Activated T-cell treated with anti-CD3 and anti-CD28 coated beads, Interleukin-2, amount 50 U/mL, for 4 hours (primary cell): ENCODE measurements around the gene VASN. TPM values are rescaled to one million over a fixed set of nuclear protein-coding genes. Genes with fewer than 3 reads are reported as not detected.

Source experiments
- ATAC-seq, 2 donors: fragments of 200-7000 bp; cut with Tn5 transposase; one replicate each; pipeline ENCODE4 v1.10.0; 2021
- DNase-seq: peaks from one replicate; pipeline ENCODE4 v3.0.0-alpha.2; 2020
- H3K27me3 Mint-ChIP-seq: one replicate; pipeline ENCODE4 v1.8.0; 2021; ENCODE audit warnings: low read depth, mixed read lengths
- H3K36me3 Mint-ChIP-seq: one replicate; pipeline ENCODE4 v1.8.0; 2022; ENCODE audit warnings: mixed read lengths; ENCODE audit not compliant: insufficient read depth
- H3K4me1 Mint-ChIP-seq: one replicate; pipeline ENCODE4 v1.8.0; 2021; ENCODE audit warnings: low read depth, mixed read lengths
- H3K4me3 Mint-ChIP-seq: one replicate; pipeline ENCODE4 v1.8.0; 2021; ENCODE audit warnings: mild to moderate bottlenecking, moderate library complexity, mixed read lengths
- H3K9me3 Mint-ChIP-seq: one replicate; pipeline ENCODE4 v1.8.0; 2021; ENCODE audit warnings: mixed read lengths
- total RNA-seq, 3 donors: library from RNA; stranded (reverse); gene quantifications; one replicate each; pipeline ENCODE4 v1.2.1, GENCODE V29; 2021

VASN gene
- total RNA-seq, 3 donors from 2014 or later: 0.30 to 0.46 (median 0.34) TPM

GRCh38 chr16:4402439-4403132 lies 30.9 kb downstream of the VASN start:
- Mint-ChIP-seq H3K9me3 (no peaks in the 10 kb centered on the region), H3K4me3 (no peak overlapping the region), H3K4me1 (no peaks in the 10 kb centered on the region)

GRCh38 chr16:4403133-4403949 lies 31.7 kb downstream of the VASN start:
- no peaks in the 10 kb centered on the region for H3K9me3 Mint-ChIP-seq
- DNase-seq (no peak), ATAC-seq (no peak)
- peaks cover 19% of the 10 kb centered on the region for H3K36me3 Mint-ChIP-seq
- no peaks in the 10 kb centered on the region for H3K27me3 Mint-ChIP-seq
- no peak overlapping the region for H3K4me3 Mint-ChIP-seq
- H3K4me1 Mint-ChIP-seq: no peaks in the 10 kb centered on the region

More at GRCh38 chr16:4402439-4403132, 30.9 kb downstream of the VASN start:
- ATAC-seq: peak; percentile 84 to 89
- Mint-ChIP-seq H3K27me3 (no peaks in the 10 kb centered on the region), H3K36me3 (peaks cover 19% of the 10 kb centered on the region)
- peak; percentile 72 for DNase-seq

GRCh38 chr16:4404247-4404966 lies 32.8 kb downstream of the VASN start:
- H3K4me3 Mint-ChIP-seq: no peak overlapping the region
- ATAC-seq: peak; percentile 36 to 53
- no peaks in the 10 kb centered on the region for H3K9me3 Mint-ChIP-seq
- no peak for DNase-seq
- no peaks in the 10 kb centered on the region for H3K27me3 Mint-ChIP-seq
- H3K4me1 Mint-ChIP-seq: no peaks in the 10 kb centered on the region
- peaks cover 19% of the 10 kb centered on the region for H3K36me3 Mint-ChIP-seq

GRCh38 chr16:4404967-4405696 lies 33.5 kb downstream of the VASN start:
- Mint-ChIP-seq H3K27me3 (no peaks in the 10 kb centered on the region), H3K4me3 (no peak overlapping the region), H3K4me1 (no peaks in the 10 kb centered on the region), H3K36me3 (peaks cover 15% of the 10 kb centered on the region), H3K9me3 (no peaks in the 10 kb centered on the region)
- ATAC-seq: no peak
- DNase-seq: no peak

DNA sequence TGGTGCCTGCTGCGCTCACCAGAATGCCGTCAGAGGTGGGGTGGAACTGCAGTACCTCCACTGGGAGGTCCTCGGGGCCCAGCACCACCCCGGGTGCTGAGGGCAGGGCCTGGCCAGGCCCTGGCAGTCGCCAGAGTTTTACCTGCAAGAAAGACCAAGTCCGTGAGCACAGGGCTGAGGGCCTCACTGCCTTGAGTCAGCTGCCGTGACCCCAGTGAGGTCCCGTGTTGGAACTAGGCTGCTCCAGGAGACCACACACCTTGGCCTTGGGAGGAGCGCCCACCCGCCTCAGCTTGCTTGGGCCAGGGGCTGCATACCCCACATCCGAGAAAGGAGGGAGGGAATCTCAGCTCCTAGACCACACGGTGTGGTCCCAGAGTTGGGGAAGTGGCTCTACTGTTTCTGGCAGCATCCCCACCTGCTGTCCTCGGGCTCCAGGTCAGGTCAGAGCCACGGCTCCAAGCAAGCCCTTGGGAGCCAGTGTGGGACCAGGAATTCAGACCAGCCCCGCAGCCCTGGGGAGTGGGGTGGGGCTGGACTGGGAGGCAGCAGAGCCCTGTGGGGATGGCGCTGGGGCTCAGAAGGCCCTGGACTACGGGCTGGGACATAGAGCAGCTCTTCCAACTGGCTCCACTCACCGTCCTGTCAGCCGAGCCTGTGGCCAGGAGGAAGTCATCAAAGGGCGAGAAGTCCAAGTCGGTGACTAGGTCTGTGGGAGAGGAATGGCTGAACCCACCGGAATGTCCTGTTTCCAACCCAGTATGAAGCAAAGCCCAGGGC lies 36.1 kb downstream of the VASN start:
- H3K4me1 Mint-ChIP-seq: peaks cover 14% of the 10 kb centered on the region
- DNase-seq (no peak), ATAC-seq (no peak)
- H3K27me3 Mint-ChIP-seq: no peaks in the 10 kb centered on the region
- no peaks in the 10 kb centered on the region for H3K9me3 Mint-ChIP-seq
- no peak overlapping the region for H3K4me3 Mint-ChIP-seq
- peaks cover 23% of the 10 kb centered on the region for H3K36me3 Mint-ChIP-seq

- Mint-ChIP-seq H3K4me1 (peaks cover 20% of the 10 kb centered on the region), H3K9me3 (no peaks in the 10 kb centered on the region), H3K27me3 (no peaks in the 10 kb centered on the region), H3K4me3 (no peak overlapping the region), H3K36me3 (peaks cover 23% of the 10 kb centered on the region)
- ATAC-seq (no peak), DNase-seq (no peak)
Measured at GRCh38 chr16:4408323-4408690, 36.7 kb downstream of the VASN start.

DNA sequence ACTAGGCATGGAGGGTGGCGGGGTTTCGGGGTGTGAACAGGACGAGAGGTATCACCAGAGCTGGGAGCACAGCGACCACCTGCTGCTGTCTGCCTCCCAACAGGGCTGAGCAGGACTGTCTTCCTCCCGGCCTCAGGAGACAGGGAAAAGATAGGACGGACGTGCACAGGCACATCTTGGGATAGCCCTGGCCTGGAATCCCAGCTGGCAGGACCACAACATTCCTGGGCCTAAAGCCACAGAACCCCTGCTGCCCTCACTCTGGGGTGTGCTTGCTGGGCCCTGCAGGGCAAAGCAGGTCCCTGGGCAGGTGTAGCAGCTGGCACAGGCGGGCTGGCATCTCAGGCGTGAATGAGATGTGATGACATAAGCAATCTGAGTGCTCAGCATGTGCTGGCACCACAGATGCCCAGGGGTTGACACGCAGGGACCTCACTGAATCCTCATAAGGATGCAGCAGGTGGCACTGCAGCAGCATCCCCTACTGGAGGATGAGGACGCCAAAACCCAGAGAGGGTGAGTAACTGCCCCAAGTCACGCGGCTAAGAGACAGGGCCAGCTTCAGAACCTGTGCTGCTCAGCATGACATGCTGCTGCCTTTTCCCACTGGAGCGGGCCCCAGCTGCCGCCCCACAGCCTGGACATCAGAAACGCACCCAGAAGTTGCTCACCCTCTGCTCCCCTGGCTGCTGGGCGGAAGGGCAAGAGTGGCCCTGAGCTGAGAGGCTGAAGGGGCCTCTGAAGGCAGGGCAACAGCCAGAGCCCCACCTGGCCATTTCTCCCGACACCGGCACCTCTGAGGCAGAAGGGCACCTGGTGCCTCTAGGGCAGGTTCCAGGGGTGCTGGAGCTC lies 37.7 kb downstream of the VASN start:
- H3K4me1 Mint-ChIP-seq: peaks cover 26% of the 10 kb centered on the region
- no peak overlapping the region for H3K4me3 Mint-ChIP-seq
- DNase-seq: no peak
- H3K27me3 Mint-ChIP-seq: no peaks in the 10 kb centered on the region
- no peaks in the 10 kb centered on the region for H3K9me3 Mint-ChIP-seq
- H3K36me3 Mint-ChIP-seq: peaks cover 22% of the 10 kb centered on the region
- no peak for ATAC-seq

DNA sequence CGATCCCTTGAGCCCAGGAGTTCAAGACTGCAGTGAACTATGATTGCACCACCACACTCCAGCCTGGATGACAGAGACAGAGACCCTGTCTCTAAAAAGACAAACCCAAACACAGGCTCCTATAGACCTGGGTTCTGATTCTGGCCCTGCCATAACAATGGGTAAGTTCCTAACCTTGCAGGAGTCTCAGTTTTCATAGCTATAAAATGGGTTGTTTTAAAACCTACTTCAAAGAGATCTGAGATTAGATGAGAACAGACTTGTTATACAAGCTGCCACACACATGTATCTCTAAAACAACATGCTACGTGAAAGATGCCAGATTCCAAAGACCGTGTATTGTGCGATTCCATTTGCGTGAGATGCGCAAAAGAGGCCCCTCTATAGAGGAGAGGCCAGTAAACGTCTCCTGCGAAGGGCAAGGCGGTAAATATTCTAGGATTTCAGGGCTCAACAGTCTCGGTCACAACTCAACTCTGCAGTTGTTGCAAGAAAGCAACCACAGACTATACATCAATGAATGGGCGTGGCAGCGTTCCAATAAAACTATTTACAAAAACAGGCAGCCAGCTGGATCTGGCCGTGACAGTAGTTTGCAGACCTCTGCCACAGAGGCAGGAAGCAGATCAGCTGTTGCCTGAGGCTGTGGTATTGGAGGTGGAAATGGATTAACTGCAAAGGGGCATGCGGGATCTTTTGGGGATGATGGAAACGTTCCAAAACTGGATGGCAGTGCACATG lies 38.9 kb downstream of the VASN start:
- no peak for DNase-seq
- H3K27me3 Mint-ChIP-seq: no peaks in the 10 kb centered on the region
- H3K4me1 Mint-ChIP-seq: peaks cover 38% of the 10 kb centered on the region

DNA sequence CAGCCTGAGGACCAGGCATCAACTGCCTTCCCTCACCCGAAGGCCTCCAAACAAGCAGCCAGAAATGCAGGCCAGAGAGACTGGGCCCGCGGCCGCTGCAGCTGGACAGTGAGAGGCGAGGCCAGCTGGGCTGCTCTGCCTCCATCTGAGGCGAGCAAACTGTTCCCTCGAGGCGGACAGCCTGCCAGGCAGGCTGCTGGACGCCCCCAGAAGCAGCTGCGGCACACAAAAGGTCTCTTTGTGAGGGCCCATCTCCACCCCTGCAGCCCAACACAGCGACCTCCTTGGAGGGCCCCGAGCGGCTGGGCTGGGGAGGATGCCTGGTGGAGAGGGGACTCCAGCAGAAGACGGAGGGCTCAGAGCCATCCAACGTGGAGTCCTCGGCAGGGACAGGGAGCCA lies 40.0 kb downstream of the VASN start:
- Mint-ChIP-seq H3K27me3 (no peaks in the 10 kb centered on the region), H3K36me3 (peaks cover 13% of the 10 kb centered on the region), H3K4me1 (peaks cover 41% of the 10 kb centered on the region), H3K4me3 (no peak overlapping the region), H3K9me3 (no peaks in the 10 kb centered on the region)
- no peak for ATAC-seq
- no peak for DNase-seq

More for the DNA sequence above, 38.9 kb downstream of the VASN start:
- Mint-ChIP-seq H3K36me3 (peaks cover 16% of the 10 kb centered on the region), H3K4me3 (no peak overlapping the region), H3K9me3 (no peaks in the 10 kb centered on the region)
- ATAC-seq: no peak

DNA sequence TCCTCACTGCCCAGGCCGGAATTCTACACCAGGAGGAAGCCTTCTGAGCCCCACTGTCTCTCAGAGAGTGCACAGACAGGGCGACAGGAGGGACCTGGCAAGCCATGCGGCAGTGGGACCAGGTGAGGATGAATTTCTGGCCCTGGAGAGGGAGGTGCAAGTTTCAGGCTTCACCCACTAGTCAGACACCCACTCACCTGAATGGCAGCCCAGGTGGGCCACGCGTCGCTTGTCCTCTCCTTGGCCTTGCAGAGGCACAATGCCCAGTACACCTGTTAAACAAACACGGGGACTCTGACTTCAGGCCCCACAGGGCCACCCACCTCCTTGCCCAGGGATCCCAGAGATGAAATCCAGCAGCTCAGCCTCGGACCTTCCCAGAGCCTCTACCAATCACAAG lies 40.5 kb downstream of the VASN start:
- no peak overlapping the region for H3K4me3 Mint-ChIP-seq
- DNase-seq: no peak
- no peak for ATAC-seq

DNA sequence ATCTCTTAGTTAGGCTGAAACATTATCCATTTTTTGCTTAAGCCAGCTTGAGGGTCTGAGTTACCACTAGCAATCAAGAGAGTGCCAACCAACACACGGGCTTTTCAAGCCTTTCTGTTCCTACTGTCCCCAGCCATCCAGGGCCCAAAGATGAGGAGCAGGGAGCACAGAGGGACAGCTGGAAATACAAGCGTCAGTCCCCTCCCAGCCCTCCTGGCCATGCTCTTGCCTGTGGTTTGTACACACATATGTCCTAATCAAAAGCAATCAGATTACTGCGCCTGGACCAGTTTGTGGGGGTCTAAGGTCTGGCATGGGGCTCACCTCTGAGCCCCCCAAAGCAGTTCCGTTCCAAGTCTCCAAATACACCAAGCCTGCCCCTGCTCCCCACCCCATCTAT lies 41.2 kb downstream of the VASN start:
- Mint-ChIP-seq H3K4me1 (peaks cover 45% of the 10 kb centered on the region), H3K4me3 (no peak overlapping the region)

More for the DNA sequence above, 40.5 kb downstream of the VASN start:
- Mint-ChIP-seq H3K27me3 (no peaks in the 10 kb centered on the region), H3K36me3 (peaks cover 13% of the 10 kb centered on the region), H3K9me3 (no peaks in the 10 kb centered on the region), H3K4me1 (peaks cover 45% of the 10 kb centered on the region)

DNA sequence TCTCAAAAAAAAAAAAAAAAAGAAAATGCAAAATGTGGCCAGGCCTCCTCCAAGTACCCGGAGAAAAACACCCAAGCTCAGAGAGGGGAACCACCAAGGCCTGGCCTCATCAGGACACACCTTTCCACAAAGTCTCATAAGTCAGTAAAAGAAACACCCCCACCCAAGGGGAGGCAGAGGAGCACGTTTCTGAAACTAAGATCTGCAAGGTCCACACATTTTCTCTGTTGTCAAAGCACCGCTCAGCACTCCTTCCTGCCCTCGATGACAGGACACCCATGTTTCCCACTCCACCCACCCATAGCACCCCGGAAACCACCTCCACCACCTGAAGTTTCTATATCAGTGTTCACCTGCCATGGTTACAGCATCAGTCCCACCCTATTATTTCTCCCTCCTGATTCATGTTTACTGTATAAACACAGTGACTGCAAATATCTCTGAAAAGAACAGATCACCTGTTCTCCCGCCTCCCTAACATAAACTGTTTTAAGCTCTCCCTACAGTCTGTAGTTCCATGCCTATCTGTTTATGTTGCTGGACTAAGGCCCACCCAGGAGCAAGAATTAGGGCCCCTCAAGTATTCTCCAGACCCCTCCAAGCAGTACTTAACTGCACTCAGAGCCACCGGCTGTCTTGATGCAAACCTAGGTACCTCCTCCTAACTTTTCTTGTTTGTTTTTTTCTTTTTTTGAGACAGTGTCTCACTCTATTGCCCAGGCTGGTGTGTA lies 42.7 kb downstream of the VASN start:
- Mint-ChIP-seq H3K36me3 (peaks cover 13% of the 10 kb centered on the region), H3K9me3 (no peaks in the 10 kb centered on the region), H3K4me3 (peak overlapping the region; percentile 92), H3K27me3 (no peaks in the 10 kb centered on the region), H3K4me1 (peaks cover 45% of the 10 kb centered on the region)
- peak; percentile 57 to 63 for ATAC-seq
- DNase-seq: peak; percentile 65

More for the DNA sequence above, 41.2 kb downstream of the VASN start:
- Mint-ChIP-seq H3K27me3 (no peaks in the 10 kb centered on the region), H3K9me3 (no peaks in the 10 kb centered on the region), H3K36me3 (peaks cover 13% of the 10 kb centered on the region)
- no peak for DNase-seq
- no peak for ATAC-seq
